ENCODE measurements around the gene BLID. TPM values are rescaled to one million over a fixed set of nuclear protein-coding genes. Genes with fewer than 3 reads are reported as not detected.

Gene BLID
- total RNA-seq, 1 donor from 2014 or later, result 1.2 TPM

DNA sequence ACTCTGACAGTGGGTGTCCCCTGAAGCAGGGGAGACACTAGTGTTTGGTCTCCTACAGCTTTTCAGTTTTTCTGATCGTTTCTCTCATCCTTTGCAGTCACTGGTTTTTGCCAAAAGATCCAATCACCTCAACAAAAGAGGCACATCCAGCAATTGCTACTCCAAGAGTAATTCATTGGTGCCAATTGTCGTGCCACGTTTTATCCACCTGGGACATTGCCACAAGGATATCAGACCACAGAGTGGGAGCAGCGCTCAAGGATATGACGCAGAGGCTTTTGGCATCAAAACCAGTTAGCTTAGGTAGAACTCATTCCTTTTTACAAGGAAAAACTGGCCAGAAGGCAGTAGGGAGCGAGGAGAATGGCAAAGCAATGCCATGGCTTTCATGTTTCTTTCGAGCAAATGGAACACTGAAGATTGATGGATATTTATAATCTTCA, 40.9 kb upstream of the BLID start:
- Histone ChIP-seq H3K36me3 (ENCODE audit: insufficient read depth, low read length) (peaks cover 63% of the 10 kb centered on the region), H2AFZ (ENCODE audit: low read depth, low read length) (no peak overlapping the region), H3K4me1 (ENCODE audit: insufficient read depth, low read length) (peaks cover 82% of the 10 kb centered on the region), H3K79me2 (ENCODE audit: insufficient read depth, low read length) (peaks cover 100% of the 10 kb centered on the region), H4K20me1 (ENCODE audit: insufficient read depth, low read length) (peaks cover 38% of the 10 kb centered on the region), H3K27ac (ENCODE audit: low read depth, low read length) (peak overlapping the region; percentile 94), H3K9me3 (ENCODE audit: insufficient read depth, low read depth, low read length) (no peaks in the 10 kb centered on the region), H3K27me3 (ENCODE audit: insufficient read depth, low read length) (no peaks in the 10 kb centered on the region), H3K4me3 (ENCODE audit: insufficient read depth, low read depth, low read length) (peak overlapping the region; percentile 49), H3K9ac (ENCODE audit: low read length) (peak overlapping the region; percentile 82), H3K4me2 (ENCODE audit: low read length) (peak overlapping the region; percentile 83)
- H3K4me3 Mint-ChIP-seq (ENCODE audit: unreplicated experiment), result no peak overlapping the region
- no peaks in the 10 kb centered on the region for H3K27me3 Mint-ChIP-seq (ENCODE audit: low read depth, unreplicated experiment)
- FAIRE-seq, result no peak
- no peak for TF ChIP-seq EZH2 (IDR thresholded peaks at IDR 0.05; ENCODE audit: insufficient read depth, low read length)
- no peak for TF ChIP-seq CTCF (IDR thresholded peaks at IDR 0.05; ENCODE audit: insufficient read depth, low read depth, low read length)
- peaks cover 40% of the 10 kb centered on the region for H3K4me1 Mint-ChIP-seq (ENCODE audit: low read depth, unreplicated experiment)
- DNase-seq (ENCODE audit: low read depth), result peak; percentile 91
- peaks cover 1% of the 10 kb centered on the region for H3K36me3 Mint-ChIP-seq (ENCODE audit: low read depth, unreplicated experiment)
- peak overlapping the region; percentile 54 for H3K27ac Mint-ChIP-seq (ENCODE audit: unreplicated experiment)
- no peaks in the 10 kb centered on the region for H3K9me3 Mint-ChIP-seq (ENCODE audit: unreplicated experiment)

GRCh38 chr11:122155765-122156527, 39.9 kb upstream of the BLID start:
- Histone ChIP-seq H3K4me1 (ENCODE audit: insufficient read depth, low read length) (peaks cover 79% of the 10 kb centered on the region), H4K20me1 (ENCODE audit: insufficient read depth, low read length) (peaks cover 44% of the 10 kb centered on the region), H3K27me3 (ENCODE audit: insufficient read depth, low read length) (no peaks in the 10 kb centered on the region), H2AFZ (ENCODE audit: low read depth, low read length) (no peak overlapping the region), H3K9ac (ENCODE audit: low read length) (peak overlapping the region; percentile 82), H3K4me3 (ENCODE audit: insufficient read depth, low read depth, low read length) (peak overlapping the region; percentile 46), H3K79me2 (ENCODE audit: insufficient read depth, low read length) (peaks cover 100% of the 10 kb centered on the region), H3K4me2 (ENCODE audit: low read length) (peak overlapping the region; percentile 83), H3K27ac (ENCODE audit: low read depth, low read length) (peak overlapping the region; percentile 94), H3K9me3 (ENCODE audit: insufficient read depth, low read depth, low read length) (no peaks in the 10 kb centered on the region), H3K36me3 (ENCODE audit: insufficient read depth, low read length) (peaks cover 71% of the 10 kb centered on the region)
- H3K4me3 Mint-ChIP-seq (ENCODE audit: unreplicated experiment), result no peak overlapping the region
- no peak for TF ChIP-seq EZH2 (IDR thresholded peaks at IDR 0.05; ENCODE audit: insufficient read depth, low read length)
- no peak for TF ChIP-seq CTCF (IDR thresholded peaks at IDR 0.05; ENCODE audit: insufficient read depth, low read depth, low read length)
- FAIRE-seq (no peak), DNase-seq (ENCODE audit: low read depth) (peak; percentile 70)
- no peaks in the 10 kb centered on the region for H3K9me3 Mint-ChIP-seq (ENCODE audit: unreplicated experiment)
- no peak overlapping the region for H3K27ac Mint-ChIP-seq (ENCODE audit: unreplicated experiment)
- H3K27me3 Mint-ChIP-seq (ENCODE audit: low read depth, unreplicated experiment), result no peaks in the 10 kb centered on the region
- peaks cover 36% of the 10 kb centered on the region for H3K4me1 Mint-ChIP-seq (ENCODE audit: low read depth, unreplicated experiment)
- peaks cover 1% of the 10 kb centered on the region for H3K36me3 Mint-ChIP-seq (ENCODE audit: low read depth, unreplicated experiment)

GRCh38 chr11:122154994-122155393, 39.0 kb upstream of the BLID start:
- H2AFZ ChIP-seq (ENCODE audit: low read depth, low read length), result no peak overlapping the region
- no peaks in the 10 kb centered on the region for H3K27me3 Mint-ChIP-seq (ENCODE audit: low read depth, unreplicated experiment)
- no peaks in the 10 kb centered on the region for H3K9me3 Mint-ChIP-seq (ENCODE audit: unreplicated experiment)
- H3K79me2 ChIP-seq (ENCODE audit: insufficient read depth, low read length), result peaks cover 100% of the 10 kb centered on the region
- peak overlapping the region; percentile 39 for H3K9ac ChIP-seq (ENCODE audit: low read length)
- no peak for FAIRE-seq
- peaks cover 69% of the 10 kb centered on the region for H3K36me3 ChIP-seq (ENCODE audit: insufficient read depth, low read length)
- peaks cover 1% of the 10 kb centered on the region for H3K36me3 Mint-ChIP-seq (ENCODE audit: low read depth, unreplicated experiment)
- H3K27ac ChIP-seq (ENCODE audit: low read depth, low read length), result peak overlapping the region; percentile 94
- peaks cover 41% of the 10 kb centered on the region for H4K20me1 ChIP-seq (ENCODE audit: insufficient read depth, low read length)
- TF ChIP-seq EZH2 (IDR thresholded peaks at IDR 0.05; ENCODE audit: insufficient read depth, low read length) (no peak), CTCF (IDR thresholded peaks at IDR 0.05; ENCODE audit: insufficient read depth, low read depth, low read length) (no peak)
- no peak overlapping the region for H3K4me3 Mint-ChIP-seq (ENCODE audit: unreplicated experiment)
- peaks cover 35% of the 10 kb centered on the region for H3K4me1 Mint-ChIP-seq (ENCODE audit: low read depth, unreplicated experiment)
- H3K4me2 ChIP-seq (ENCODE audit: low read length), result peak overlapping the region; percentile 83
- no peak for DNase-seq (ENCODE audit: low read depth)
- no peaks in the 10 kb centered on the region for H3K27me3 ChIP-seq (ENCODE audit: insufficient read depth, low read length)
- no peak overlapping the region for H3K4me3 ChIP-seq (ENCODE audit: insufficient read depth, low read depth, low read length)
- H3K4me1 ChIP-seq (ENCODE audit: insufficient read depth, low read length), result peaks cover 78% of the 10 kb centered on the region
- no peaks in the 10 kb centered on the region for H3K9me3 ChIP-seq (ENCODE audit: insufficient read depth, low read depth, low read length)
- H3K27ac Mint-ChIP-seq (ENCODE audit: unreplicated experiment), result no peak overlapping the region
